DMS53 treated with DMSO at 0.1 percent for 48 hours (cell line): Measurements from ENCODE around the gene PLA2R1.
A peak's percentile ranks its signal among the peaks of the same experiment; 100 is the strongest.

Experiments
- DNase-seq: peaks from one replicate; lab custom pipeline; 2025; ENCODE audit not compliant: unreplicated experiment; lab: John Stamatoyannopoulos, UW

The PLA2R1 gene

GRCh38 chr2:160062292-160063005 is at the start of gene PLA2R1:
Gene PLA2R1 (minus strand): TSS chr2:160062615. CDS start chr2:160062403, 212 bp downstream.
- DNase-seq = peak; percentile 63

DNA sequence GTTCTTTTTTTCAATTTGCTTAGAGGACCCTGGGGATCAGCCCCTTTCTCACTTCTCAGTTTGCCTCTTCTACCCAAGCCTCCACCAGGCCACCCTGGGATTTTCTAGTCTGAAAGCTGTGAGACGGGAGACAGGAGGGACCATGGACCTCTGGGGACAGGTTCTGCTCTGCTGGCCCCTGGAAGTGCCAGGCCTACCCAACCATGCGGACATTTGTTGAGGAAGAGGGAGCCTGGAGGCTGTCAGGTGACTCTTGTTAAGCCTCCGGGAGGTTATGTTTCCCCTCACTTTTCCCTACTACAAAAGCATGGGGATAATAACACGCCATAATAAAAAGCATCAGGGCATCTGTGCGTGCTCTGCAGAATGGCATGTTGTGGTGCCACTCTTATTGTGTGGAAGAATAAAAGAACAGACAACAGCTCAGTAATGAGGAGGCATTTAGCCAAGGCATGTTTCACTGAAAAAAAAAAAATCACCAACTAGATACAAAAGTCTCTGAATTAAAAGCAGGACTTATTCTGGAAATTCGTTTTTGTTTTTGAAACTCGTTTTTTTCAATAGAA is 48.3 kb upstream of the PLA2R1 start:
- no peak for DNase-seq

DNA sequence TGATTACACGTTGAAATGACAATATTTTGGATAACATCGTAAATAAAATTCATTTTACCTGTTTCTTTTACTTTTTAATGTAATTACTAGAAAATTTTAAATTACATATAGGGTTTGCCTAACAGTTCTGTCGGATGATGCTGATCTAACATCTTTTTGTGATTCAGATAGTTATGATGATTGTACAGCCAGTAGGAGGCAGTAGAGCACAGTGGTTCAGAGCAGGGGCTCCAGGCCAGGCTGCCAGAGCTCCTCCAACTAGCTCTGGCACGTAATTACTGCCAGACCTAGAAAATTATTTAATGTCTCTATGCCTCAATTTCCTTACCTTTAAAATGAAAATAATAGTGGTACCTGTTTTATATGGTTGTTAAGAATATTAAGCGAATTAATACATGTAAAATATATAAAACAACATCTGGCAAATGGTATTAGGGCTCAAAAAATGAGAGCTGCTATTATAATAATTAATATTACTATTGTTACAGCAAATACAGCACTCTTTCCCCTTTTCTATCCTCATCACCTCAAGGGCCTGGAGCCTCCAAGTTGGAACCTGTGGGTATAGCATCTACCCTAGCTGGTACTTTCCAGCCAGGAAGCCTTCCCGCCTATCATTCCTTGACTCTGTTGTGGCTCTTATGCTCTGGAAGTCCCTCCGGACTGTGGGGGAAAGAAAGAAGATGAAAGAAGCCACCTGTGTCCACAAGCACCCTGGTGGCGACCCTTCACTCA is 47.7 kb upstream of the PLA2R1 start:
- peak; percentile 88 for DNase-seq

GRCh38 chr2:160109243-160109642 is 46.8 kb upstream of the PLA2R1 start:
- no peak for DNase-seq

GRCh38 chr2:160108646-160109045 is 46.2 kb upstream of the PLA2R1 start:
- no peak for DNase-seq

DNA sequence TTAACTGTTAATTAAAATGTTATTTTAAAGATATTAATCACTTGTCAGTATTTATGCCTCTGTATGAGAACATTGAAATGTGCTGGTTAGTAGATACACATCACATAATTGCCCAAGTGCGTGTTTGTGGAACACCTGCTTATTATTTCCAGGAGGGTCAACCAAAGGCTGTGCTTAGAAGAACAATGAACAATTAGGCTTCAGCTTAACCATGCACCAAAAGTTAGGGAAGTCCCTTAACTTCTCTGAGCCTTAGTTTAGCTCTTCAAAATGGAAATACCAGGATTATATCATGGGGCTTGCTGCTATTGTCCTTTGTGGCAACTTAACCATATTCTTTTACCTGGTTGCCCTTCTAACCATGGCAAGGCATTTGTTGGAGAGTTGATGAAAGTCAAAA is 43.0 kb upstream of the PLA2R1 start:
- DNase-seq = no peak

DNA sequence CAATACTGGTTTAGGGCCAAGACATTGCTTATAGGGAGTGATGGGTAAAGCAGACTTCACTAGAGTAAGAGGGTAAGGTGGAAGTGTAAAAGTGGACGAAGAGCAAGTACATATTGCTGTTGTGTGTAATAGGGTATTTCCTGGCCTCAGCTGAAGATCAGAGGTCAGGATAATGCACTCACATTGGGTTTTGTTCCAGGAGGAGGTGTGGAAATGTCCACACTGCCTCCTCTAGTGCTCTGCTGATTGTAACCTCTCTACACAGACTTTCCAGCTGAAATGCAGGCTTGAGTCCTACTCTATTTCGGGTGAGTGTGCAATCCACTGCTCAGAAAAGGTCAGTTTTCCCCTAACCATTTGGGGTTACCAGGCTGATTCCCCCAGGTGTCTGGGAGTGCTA is 41.7 kb upstream of the PLA2R1 start:
- DNase-seq = no peak

GRCh38 chr2:160097326-160097725 is 34.9 kb upstream of the PLA2R1 start:
- no peak for DNase-seq

- DNase-seq = no peak
Measured at GRCh38 chr2:160096409-160096808, 34.0 kb upstream of the PLA2R1 start.

- no peak for DNase-seq
Measured at GRCh38 chr2:160092445-160092844, 30.0 kb upstream of the PLA2R1 start.

DNA sequence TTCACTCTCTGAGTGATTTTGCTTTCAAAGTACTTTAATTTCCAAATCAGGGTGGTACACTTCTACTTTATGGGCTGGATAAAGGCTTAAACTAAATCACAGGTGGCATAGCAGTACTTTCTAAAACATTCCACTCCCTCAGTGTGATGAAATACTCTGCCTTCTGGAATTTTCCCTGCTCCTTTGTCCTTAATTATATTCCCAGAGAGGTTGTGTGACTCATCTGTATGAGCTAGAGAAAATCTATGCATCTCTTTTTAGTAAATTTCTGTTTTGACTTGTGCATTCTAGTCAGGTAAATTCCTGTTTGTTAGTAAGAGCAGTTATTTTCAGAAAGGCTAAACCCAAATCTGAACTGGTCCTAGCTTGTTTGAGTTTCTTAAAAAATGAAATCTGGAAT is 29.0 kb upstream of the PLA2R1 start:
- DNase-seq = no peak

DNA sequence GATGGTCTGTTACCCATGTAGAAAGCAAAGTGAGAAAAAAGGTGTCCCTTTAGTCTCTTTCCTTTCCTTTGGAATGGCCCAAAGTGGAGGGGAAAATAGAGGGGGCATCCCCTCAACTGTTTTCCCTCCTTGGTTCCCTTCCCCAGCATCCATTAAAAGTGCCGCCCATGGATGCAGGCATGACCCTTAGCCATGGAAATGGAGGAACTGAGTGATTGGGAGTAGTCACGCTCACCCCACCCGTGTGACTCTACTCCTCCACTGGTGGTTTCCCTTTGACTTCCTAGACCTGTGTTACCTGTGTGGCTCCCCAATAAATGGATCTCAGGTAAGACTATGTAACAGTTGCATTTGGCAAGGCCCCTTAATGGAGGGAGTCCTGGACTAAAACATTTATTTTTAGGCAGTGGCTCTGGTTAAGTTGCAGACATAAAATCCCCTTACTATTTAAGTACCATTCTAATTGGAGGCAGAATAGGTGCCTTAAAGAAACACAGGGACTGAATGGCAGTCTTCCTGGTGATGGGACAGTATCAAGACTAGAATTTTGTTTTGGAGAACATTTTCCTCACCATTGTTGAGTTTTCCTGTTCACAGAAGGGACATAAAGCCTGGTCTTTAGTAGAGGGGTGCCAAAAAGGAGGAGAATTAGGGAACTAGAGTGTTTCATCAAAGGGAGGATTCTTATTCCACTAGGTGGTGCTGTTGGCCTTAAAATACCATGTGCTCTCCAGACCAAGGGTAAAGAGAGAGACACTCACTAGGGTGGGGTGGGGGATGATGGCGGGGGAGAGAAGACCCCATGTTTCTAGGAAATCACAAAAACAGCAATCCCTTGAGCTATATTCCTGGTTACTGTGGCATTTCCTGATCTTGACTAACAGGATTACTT is 25.7 kb upstream of the PLA2R1 start:
- DNase-seq = no peak

DNA sequence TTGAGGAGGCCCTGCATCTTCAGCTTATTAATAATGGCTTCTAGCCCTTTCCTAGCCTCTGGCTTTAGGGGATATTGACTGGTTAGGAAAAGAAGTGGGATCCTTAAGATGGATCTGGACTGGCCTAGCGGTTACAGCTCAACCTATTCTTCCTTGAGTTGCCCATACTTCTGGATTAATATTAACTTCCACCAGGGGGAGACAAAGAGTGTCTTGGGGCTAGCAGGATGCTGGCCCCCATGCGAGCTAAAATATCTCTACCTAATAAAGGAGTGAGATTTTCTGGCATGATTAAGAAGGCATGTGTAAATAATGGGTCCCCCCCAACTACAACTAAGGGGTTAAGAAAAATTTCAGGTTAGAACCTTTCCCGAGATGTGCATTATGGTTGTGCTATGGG is 23.2 kb upstream of the PLA2R1 start:
- DNase-seq = no peak

- no peak for DNase-seq
Measured at GRCh38 chr2:160077912-160078810, 15.7 kb upstream of the PLA2R1 start.

DNA sequence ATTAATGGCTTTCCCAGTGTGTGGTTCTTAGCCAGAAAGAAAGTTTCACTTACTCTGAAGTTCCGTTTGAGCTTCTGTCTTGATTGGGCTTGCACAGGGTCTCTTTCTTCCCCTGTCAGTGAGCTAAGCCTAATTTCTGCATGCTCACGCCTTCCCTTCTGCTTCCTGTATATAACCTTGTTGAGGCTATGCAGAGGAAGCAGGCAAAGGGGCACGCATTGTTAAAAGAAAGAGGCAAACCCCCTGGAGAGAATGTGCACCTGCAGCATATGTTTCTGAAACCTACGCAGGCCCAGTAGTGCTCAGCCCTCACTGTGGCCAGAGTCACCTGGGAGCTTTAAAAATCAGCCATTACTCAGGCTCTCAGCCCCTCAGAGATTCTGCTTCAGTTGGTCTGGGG is 14.5 kb upstream of the PLA2R1 start:
- no peak for DNase-seq

- DNase-seq = no peak
Measured at GRCh38 chr2:160076241-160076640, 13.8 kb upstream of the PLA2R1 start.

DNA sequence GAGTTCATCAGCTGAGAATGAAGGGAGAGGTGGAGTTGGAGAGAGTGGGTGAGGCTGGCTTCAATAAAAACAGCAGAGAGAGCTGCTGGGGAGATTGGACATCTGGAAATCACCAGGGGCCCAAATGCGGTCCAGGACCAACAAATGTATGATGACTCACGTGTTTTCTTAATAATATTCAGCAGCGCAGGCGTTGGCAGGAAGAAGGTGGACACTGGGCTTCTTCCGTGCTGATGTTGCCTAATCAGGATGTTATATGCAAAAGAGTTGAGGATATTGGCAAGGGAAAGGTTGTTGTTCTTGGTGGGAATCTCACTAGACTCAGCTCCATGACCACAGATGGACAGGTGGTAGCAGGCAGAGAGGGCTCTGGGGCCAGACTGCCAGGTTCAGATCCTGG is 12.8 kb upstream of the PLA2R1 start:
- DNase-seq = no peak

DNA sequence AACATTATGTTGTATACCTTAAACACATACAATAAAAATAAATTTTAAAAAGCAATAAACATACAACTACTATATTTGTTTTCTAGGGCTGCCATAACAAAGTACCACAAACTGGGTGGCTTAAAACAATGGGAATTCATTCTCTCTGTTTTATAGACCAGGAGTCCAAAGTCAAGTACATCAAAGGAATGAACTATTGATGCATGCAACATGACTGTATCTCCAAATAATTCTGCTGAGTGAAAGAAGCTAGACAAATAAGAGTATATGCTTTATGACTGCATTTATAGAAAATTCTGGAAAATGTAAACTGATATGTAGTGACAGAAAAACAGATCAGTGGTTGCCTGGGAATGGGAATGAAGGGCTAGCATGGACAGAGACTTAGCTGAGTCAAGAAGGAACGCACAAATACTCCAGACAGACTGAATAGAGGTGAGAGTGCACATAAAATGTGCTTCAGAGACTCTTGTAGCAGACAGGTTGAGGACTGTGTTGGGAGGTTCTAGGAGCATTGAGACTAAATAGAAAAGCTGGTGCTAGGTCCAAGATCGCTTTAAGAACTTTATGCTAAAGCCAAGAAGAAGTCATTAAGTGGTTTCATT is 11.0 kb upstream of the PLA2R1 start:
- DNase-seq = no peak

- DNase-seq = no peak
Measured at GRCh38 chr2:160068906-160069305, 6.5 kb upstream of the PLA2R1 start.

GRCh38 chr2:160064916-160065315 is 2.5 kb upstream of the PLA2R1 start:
- DNase-seq = no peak
